HG02981 (cell line): ENCODE results near the gene TNKS1BP1.

Experiments used
- ATAC-seq: cut with Tn5 transposase; IDR thresholded peaks from one replicate; pipeline ENCODE4 v1.9.1; 2021; ENCODE audit warnings: mild to moderate bottlenecking, moderate library complexity; ENCODE audit not compliant: unreplicated experiment

Gene TNKS1BP1

GRCh38 chr11:57332694-57333440 lies 8.1 kb upstream of the TNKS1BP1 start:
- no peak for ATAC-seq

DNA sequence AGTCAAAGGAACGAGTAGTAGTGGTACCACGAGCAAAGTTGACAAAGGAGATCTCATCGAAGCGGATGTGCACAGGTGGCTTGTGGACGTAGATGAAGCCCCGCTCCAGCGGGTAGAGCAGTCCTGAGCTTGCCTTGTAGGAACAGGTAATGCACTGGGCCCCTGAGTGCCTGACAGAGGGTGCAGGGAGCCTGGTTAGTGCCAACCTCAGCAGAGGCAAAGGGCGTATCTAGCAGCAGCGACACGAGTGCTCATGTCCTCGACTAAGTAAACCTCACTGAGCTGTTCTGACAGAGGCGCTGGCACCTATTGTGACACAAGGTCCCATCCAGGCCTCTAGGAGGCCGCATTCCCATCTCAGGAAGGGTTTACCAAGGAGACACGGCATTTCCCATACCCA lies 7.0 kb upstream of the TNKS1BP1 start:
- no peak for ATAC-seq

DNA sequence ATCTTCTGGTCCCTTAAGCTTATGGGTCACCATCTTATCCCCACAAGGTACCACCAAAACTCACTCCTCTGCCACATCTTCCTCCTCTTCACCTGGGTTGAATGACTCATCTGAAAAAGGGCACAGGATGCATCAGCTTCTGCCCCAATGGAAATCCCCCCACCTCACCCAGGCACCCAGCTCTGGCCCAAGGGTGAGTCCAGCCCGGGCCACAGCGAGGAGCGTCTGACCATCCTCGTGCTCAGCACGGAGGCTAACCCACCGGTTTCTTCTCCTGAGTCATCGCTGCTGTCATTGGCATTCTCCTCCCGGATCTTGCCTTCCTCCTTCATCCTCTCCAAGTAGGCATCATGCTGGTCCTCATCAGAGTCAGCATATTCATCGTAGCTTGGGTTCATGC lies 5.3 kb upstream of the TNKS1BP1 start:
- no peak for ATAC-seq

- no peak for ATAC-seq
Observed at GRCh38 chr11:57327721-57328120, 3.0 kb upstream of the TNKS1BP1 start.

GRCh38 chr11:57325735-57326048 lies 940 bp upstream of the TNKS1BP1 start:
- no peak for ATAC-seq

- peak; percentile 15 for ATAC-seq
Observed at GRCh38 chr11:57324154-57324885, 432 bp downstream of the TNKS1BP1 start.

- no peak for ATAC-seq
Observed at GRCh38 chr11:57323855-57324153, 948 bp downstream of the TNKS1BP1 start.

GRCh38 chr11:57323167-57323854 lies 1.4 kb downstream of the TNKS1BP1 start:
- no peak for ATAC-seq

GRCh38 chr11:57322256-57323166 lies 2.2 kb downstream of the TNKS1BP1 start:
- no peak for ATAC-seq

GRCh38 chr11:57321388-57322255 lies 3.1 kb downstream of the TNKS1BP1 start:
- ATAC-seq, result no peak

DNA sequence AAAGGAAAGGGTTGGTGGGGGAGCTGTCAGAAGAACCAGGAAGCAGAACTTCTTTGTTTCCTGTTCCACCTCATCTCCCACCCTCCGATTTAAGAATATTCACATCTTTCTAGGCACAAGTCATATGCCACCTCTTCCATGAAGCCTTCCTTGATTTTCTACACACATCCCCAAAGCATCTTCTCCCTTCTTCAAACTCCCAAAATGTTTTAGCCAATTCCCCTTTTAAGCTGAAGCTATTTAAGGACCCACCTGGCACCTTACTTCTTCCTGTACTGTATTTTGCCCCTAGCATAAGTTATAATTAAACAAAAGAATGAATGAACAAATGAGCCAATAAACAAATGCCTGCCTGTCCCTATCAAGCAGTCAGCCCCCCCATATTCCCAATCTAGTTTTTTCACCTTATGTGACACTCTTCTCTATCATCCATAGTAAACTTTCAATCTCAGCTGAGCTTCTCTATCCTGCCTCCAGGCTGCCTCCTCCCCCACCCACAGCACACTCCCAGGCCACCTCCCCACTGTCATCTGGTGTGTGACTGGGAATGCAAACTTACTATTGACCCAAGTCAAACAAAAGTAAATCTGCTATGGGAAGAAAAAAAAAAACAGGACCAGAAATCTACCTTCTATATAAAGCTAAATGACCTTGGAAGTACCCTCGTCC lies 3.9 kb downstream of the TNKS1BP1 start:
- ATAC-seq, result no peak

DNA sequence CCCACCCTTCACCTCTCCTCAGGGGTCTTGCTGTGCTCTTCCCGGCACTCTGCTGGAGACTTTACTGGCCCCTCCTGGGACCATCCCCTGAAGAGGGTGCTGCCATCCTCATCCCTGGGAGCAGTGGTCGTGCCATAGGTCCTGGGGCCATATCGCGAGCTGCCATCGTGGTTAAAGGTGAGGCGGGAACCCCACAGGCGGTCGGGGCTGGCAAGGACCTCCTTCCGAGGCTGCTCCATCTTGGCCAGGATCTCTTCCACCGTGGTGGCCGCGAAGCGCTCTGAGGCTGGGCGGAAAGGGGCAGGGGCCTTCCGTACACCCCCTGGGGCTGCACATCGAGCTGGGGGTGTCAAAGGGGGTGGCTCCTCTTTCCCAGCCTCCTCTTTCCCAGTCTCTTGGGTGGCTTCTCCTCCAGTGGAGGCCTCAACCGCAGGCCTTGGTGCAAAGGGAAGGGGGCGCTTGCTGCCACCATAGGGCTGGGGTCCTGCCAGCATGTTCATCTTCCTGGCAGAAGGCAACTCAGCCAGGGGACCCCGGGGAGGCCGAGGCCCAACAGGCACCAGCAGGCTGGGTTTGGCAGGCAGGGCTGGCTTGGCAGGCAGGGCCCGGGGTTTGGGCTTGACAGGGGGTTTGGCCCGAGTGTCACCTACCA lies 4.6 kb downstream of the TNKS1BP1 start:
- ATAC-seq, result no peak

DNA sequence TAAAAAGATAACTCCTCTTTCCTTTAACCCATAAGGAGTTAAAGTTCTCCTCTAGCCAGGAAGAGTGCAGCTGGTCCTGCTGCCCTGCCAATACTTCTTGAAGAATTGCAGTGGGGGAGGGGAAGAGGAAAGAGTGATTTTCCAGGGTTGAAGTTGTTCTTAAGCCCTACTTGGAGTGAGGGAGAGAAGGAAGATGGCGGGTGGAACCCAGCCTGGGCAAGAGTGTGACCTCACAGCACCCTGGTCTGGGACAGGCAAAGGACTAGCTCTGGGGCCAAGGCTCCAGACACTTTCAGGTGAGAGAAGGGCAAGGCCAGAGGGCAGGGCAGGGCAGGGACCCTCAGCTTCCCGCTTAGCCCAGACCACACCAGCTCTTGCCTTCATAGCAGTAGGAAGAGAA lies 6.6 kb downstream of the TNKS1BP1 start:
- no peak for ATAC-seq

DNA sequence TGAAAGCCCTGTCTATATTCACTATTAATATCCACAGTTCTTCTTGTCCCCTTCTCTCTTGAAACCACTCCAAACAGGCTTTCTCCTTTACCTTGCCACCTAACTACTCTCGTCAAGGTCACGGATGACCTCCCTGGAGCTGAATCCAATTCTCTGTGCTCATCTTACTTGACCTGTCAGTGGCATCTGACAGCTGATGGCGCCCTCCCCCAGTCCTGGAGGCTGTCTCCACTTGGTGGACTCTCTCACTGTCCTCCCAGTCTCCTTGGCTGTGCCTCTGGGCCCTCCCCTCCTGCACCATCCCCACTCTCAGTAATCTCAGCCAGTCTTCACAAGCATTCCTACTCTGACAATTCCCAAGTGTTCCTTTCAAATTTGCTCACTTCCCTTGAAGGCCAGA lies 8.7 kb downstream of the TNKS1BP1 start:
- ATAC-seq, result no peak

- no peak for ATAC-seq
Observed at GRCh38 chr11:57315491-57315890, 9.3 kb downstream of the TNKS1BP1 start.

DNA sequence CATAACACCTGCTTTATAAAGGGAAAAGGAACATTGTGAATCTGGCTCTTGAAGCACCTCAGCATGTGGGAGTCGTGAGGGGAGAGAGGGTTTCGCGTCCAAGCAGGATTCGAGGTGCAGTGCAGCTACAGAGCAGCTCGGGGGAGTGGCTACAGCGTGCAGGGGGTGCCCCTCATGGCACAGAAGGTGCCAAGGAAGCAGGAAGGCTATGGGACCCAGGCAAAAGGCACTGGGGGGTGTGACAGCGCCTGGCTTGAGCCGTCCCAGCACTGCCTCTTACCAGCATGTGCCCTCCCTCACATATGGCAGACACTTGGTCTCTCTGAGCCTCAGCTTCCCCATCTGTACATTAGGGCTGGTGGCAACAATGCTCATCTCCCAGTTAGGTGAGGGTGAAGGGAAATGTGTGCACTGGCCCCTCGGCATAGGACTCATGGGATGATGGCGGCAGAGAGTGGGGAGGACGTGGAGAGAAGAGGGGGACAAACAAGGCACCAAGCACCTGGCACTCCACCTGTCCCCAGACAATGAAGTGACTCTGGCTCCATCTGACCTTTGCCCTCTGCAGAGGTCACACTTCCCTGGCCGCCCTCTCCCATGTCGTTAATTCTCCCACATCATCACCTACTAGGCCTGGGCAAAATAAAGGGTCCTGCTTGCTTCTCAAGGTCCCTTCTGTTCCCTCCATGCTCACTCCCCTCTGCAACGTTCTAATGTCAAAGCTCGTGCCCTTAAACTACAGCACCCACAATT lies 10.4 kb downstream of the TNKS1BP1 start:
- no peak for ATAC-seq

DNA sequence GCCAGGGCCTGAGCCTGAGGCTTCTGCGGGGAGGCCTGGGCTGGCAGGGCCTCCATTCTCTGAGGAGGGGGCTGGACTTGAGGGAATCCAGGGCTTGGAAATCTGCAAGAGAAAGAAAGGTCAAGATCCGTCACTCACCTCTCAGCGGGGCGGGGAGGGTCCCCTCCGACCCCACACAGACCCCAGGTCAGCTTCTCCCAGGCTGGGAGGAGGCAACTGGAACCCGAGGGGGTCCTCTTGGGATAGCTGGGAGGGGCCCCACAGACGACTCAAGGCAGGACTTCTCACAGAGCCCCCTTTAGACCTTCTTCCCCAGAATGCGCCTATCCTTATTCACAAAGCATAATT lies 11.0 kb downstream of the TNKS1BP1 start:
- no peak for ATAC-seq

- ATAC-seq, result no peak
Observed at GRCh38 chr11:57313071-57313787, 11.5 kb downstream of the TNKS1BP1 start.
